HG03159 (cell line): ENCODE results near the gene RNF208.
A peak's percentile ranks its signal among the peaks of the same experiment; 100 is the strongest.
"Not testable (repeated sequence)": the region's sequence is repeated elsewhere in the genome, so short reads cannot be mapped to it uniquely, and the experiment has no call there.

Experiments
- ATAC-seq: cut with Tn5 transposase; IDR thresholded peaks from one replicate; pipeline ENCODE4 v1.9.1; 2021; ENCODE audit warnings: mild to moderate bottlenecking, moderate library complexity; ENCODE audit not compliant: unreplicated experiment

Gene RNF208

GRCh38 chr9:137222190-137223077 is at the start of gene RNF208:
Gene RNF208, minus strand, starts transcription at chr9:137222240. Its CDS starts 1,028 bp downstream, at chr9:137221212.
- ATAC-seq: no peak

GRCh38 chr9:137271696-137272076 is 49.6 kb upstream of the RNF208 start:
- no peak for ATAC-seq

- no peak for ATAC-seq
Observed at GRCh38 chr9:137270929-137271695, 49.1 kb upstream of the RNF208 start.

GRCh38 chr9:137269231-137269772 is 47.3 kb upstream of the RNF208 start:
- ATAC-seq: no peak

GRCh38 chr9:137268538-137269201 is 46.6 kb upstream of the RNF208 start:
- ATAC-seq: no peak

- no peak for ATAC-seq
Observed at GRCh38 chr9:137267933-137268355, 45.9 kb upstream of the RNF208 start.

GRCh38 chr9:137266585-137267453 is 44.8 kb upstream of the RNF208 start:
- no peak for ATAC-seq

- ATAC-seq: no peak
Observed at GRCh38 chr9:137266162-137266527, 44.1 kb upstream of the RNF208 start.

- ATAC-seq: no peak
Observed at GRCh38 chr9:137265496-137266161, 43.6 kb upstream of the RNF208 start.

- ATAC-seq: no peak
Observed at GRCh38 chr9:137264067-137264466, 42.0 kb upstream of the RNF208 start.

GRCh38 chr9:137263506-137263905 is 41.5 kb upstream of the RNF208 start:
- no peak for ATAC-seq

- no peak for ATAC-seq
Observed at GRCh38 chr9:137262909-137263285, 40.9 kb upstream of the RNF208 start.

- ATAC-seq: not testable (repeated sequence)
Observed at GRCh38 chr9:137262173-137262908, 40.3 kb upstream of the RNF208 start.

- no peak for ATAC-seq
Observed at GRCh38 chr9:137256856-137257255, 34.8 kb upstream of the RNF208 start.

GRCh38 chr9:137256362-137256761 is 34.3 kb upstream of the RNF208 start:
- no peak for ATAC-seq

- ATAC-seq: peak; percentile 18
Observed at GRCh38 chr9:137255448-137256114, 33.5 kb upstream of the RNF208 start.

- ATAC-seq: peak; percentile 79
Observed at GRCh38 chr9:137254624-137255447, 32.8 kb upstream of the RNF208 start, which contains the start of gene NELFB. Gene NELFB, plus strand, starts transcription at chr9:137255327.
